CD14-positive monocyte (primary cell): ENCODE results near the gene TAF4. TPM values are rescaled to one million over a fixed set of nuclear protein-coding genes. Genes with fewer than 3 reads are reported as not detected.

Experiments
- DNase-seq, 3 donors: peaks; one replicate each; pipeline ENCODE4 v3.0.0-alpha.2; 2011 to 2022
- H2AFZ ChIP-seq: 2 replicates; pipeline ENCODE4 v1.6.0; 2012; ENCODE audit warnings: mild to moderate bottlenecking, low read depth, low read length, inconsistent platforms; ENCODE audit not compliant: insufficient read depth, poor library complexity, severe bottlenecking
- H3K27ac ChIP-seq, 2 donors: 1 replicate in 1 of 2; 2 replicates in 1 of 2; pipeline ENCODE4 v1.5.1; 2012 to 2013; ENCODE audit warnings: low read length in 2 of 2, control low read depth in 1 of 2, inconsistent platforms in 1 of 2, low read depth in 1 of 2, mild to moderate bottlenecking in 1 of 2
- H3K27me3 ChIP-seq, 2 donors: one replicate each; pipeline versions ENCODE4 v1.6.0 to v1.6.1; 2011 to 2013; ENCODE audit warnings: low read length in 2 of 2; ENCODE audit not compliant: control insufficient read depth in 2 of 2, insufficient read depth in 2 of 2
- H3K36me3 ChIP-seq, 2 donors: replicated peaks in 1 of 2; 1 replicate in 1 of 2; 2 replicates in 1 of 2; pipeline versions ENCODE4 v1.5.1 to v1.6.1; 2012 to 2013; ENCODE audit warnings: low read length in 2 of 2, control low read depth in 1 of 2, inconsistent platforms in 1 of 2, mild to moderate bottlenecking in 1 of 2; ENCODE audit not compliant: insufficient read depth in 2 of 2, control insufficient read depth in 1 of 2
- H3K4me1 ChIP-seq, 2 donors: 1 replicate in 1 of 2; 2 replicates in 1 of 2; pipeline versions ENCODE4 v1.5.1 to v1.6.1; 2012 to 2013; ENCODE audit warnings: low read length in 2 of 2, control low read depth in 1 of 2, inconsistent platforms in 1 of 2, mild to moderate bottlenecking in 1 of 2, moderate library complexity in 1 of 2; ENCODE audit not compliant: insufficient read depth in 2 of 2, control insufficient read depth in 1 of 2
- H3K4me2 ChIP-seq: replicated peaks from 2 replicates; pipeline ENCODE3; 2012; ENCODE audit warnings: low read length, moderate library complexity, mild to moderate bottlenecking; ENCODE audit not compliant: poor library complexity, severe bottlenecking; ENCODE audit errors: extremely low read depth
- H3K4me3 ChIP-seq, 3 experiments: fragments of 200-600 bp in 1 of 3; sonication (generic) in 1 of 3; replicated peaks in 1 of 3; 1 replicate in 2 of 3; 2 replicates in 1 of 3; pipeline ENCODE4 v1.5.1; 2011 to 2013; ENCODE audit warnings: low read length in 3 of 3, mild to moderate bottlenecking in 3 of 3, control low read depth in 2 of 3, low read depth in 2 of 3, inconsistent platforms in 1 of 3, moderate library complexity in 1 of 3
- H3K79me2 ChIP-seq: 2 replicates; pipeline ENCODE4 v1.6.0; 2012; ENCODE audit warnings: mild to moderate bottlenecking, control low read depth, inconsistent platforms, low read length, moderate library complexity; ENCODE audit not compliant: insufficient read depth
- H3K9ac ChIP-seq: 2 replicates; pipeline ENCODE4 v1.6.0; 2017; ENCODE audit warnings: low read length, mild to moderate bottlenecking; ENCODE audit not compliant: insufficient read depth, poor library complexity, severe bottlenecking
- H3K9me3 ChIP-seq, 2 donors: replicated peaks in 1 of 2; 1 replicate in 1 of 2; 2 replicates in 1 of 2; pipeline versions ENCODE4 v1.5.1 to v1.6.1; 2012 to 2013; ENCODE audit warnings: low read length in 2 of 2, control low read depth in 1 of 2; ENCODE audit not compliant: control insufficient read depth in 1 of 2, insufficient read depth in 1 of 2
- H4K20me1 ChIP-seq: 2 replicates; pipeline ENCODE4 v1.6.0; 2012; ENCODE audit warnings: mild to moderate bottlenecking, low read length, control low read depth, moderate library complexity; ENCODE audit not compliant: insufficient read depth
- H3K27ac Mint-ChIP-seq, 7 donors: one replicate each; pipeline ENCODE4 v1.8.0; 2020; ENCODE audit warnings: mild to moderate bottlenecking in 7 of 7, mixed read lengths in 7 of 7, moderate library complexity in 6 of 7, inconsistent platforms in 2 of 7
- H3K27me3 Mint-ChIP-seq, 3 donors: one replicate each; pipeline ENCODE4 v1.8.0; 2021 to 2022; ENCODE audit warnings: low read depth in 3 of 3, mild to moderate bottlenecking in 3 of 3, mixed read lengths in 3 of 3, moderate library complexity in 3 of 3, inconsistent platforms in 1 of 3
- H3K36me3 Mint-ChIP-seq, 2 donors: one replicate each; pipeline ENCODE4 v1.8.0; 2020; ENCODE audit warnings: mixed read lengths in 2 of 2, inconsistent platforms in 1 of 2, mild to moderate bottlenecking in 1 of 2
- H3K4me1 Mint-ChIP-seq: one replicate; pipeline ENCODE4 v1.8.0; 2020; ENCODE audit warnings: mild to moderate bottlenecking, mixed read lengths
- H3K4me3 Mint-ChIP-seq, 2 donors: one replicate each; pipeline ENCODE4 v1.8.0; 2020; ENCODE audit warnings: mild to moderate bottlenecking in 2 of 2, mixed read lengths in 2 of 2, moderate library complexity in 1 of 2
- H3K9me3 Mint-ChIP-seq, 7 donors: one replicate each; pipeline ENCODE4 v1.8.0; 2020 to 2022; ENCODE audit warnings: mixed read lengths in 7 of 7, mild to moderate bottlenecking in 6 of 7, moderate library complexity in 6 of 7, inconsistent platforms in 2 of 7
- CTCF ChIP-seq: fragments of 200-600 bp; IDR thresholded peaks from one replicate; pipeline ENCODE4 v1.8.0; 2022; ENCODE audit warnings: antibody characterized with exemption, mild to moderate bottlenecking
- WGBS: methylation state at CpG from one replicate; pipeline ENCODE4 v1.1.5; 2013; ENCODE audit warnings: missing lambda C conversion rate; ENCODE audit not compliant: insufficient coverage; 5-methylcytosine and 5-hydroxymethylcytosine counted together
- intact Hi-C, 2 donors: fragments of 100-400 bp; cut with micrococcal nuclease; formaldehyde crosslinking; loops; one replicate each; pipeline versions ENCODE4 v1.15.0 to v1.15.1; 2023
- polyA plus RNA-seq, 3 donors: library from polyadenylated mRNA; depleted of rRNA in 1 of 3; unstranded in 2 of 3; stranded (reverse) in 1 of 3; fragments of 300-500 nt in 2 of 3; fragments of >200 nt in 1 of 3; fragmentation: Illumina TruSeq in 2 of 3; gene quantifications; 1 replicate in 2 of 3; 2 replicates in 1 of 3; pipeline ENCODE4 v1.2.3, GENCODE V29; 2012 to 2021

The TAF4 gene
- polyA plus RNA-seq, 3 donors, result 0.48 to 14.9 (median 0.99) TPM

- peaks cover 23 to 31% of the 10 kb centered on the region in 2 donors for H3K36me3 ChIP-seq
- no peaks in the 10 kb centered on the region for H4K20me1 ChIP-seq
- H3K27ac ChIP-seq, result no peak overlapping the region
- DNase-seq, result no peak
- H2AFZ ChIP-seq, result no peak overlapping the region
- peaks cover 9 to 18% (median 11%) of the 10 kb centered on the region in 3 donors for H3K27me3 Mint-ChIP-seq
- no peak for TF ChIP-seq CTCF
- H3K4me3 ChIP-seq, result no peak overlapping the region
- peaks cover 7 to 17% (median 11%) of the 10 kb centered on the region in 7 donors for H3K9me3 Mint-ChIP-seq
- no peaks in the 10 kb centered on the region for H3K79me2 ChIP-seq
- no peaks in the 10 kb centered on the region for H3K4me1 ChIP-seq
- 100% methylated on average over 3 of the region's 14 CpGs for WGBS
- H3K27ac Mint-ChIP-seq, result no peak overlapping the region
- H3K9ac ChIP-seq, result no peak overlapping the region
- no peak overlapping the region for H3K4me2 ChIP-seq
- intact Hi-C loops, result no loop called here
- H3K4me3 Mint-ChIP-seq, result no peak overlapping the region
- H3K36me3 Mint-ChIP-seq, result peaks cover 28 to 31% of the 10 kb centered on the region in 2 donors
- no peaks in the 10 kb centered on the region for H3K4me1 Mint-ChIP-seq
- peaks cover 2 to 10% of the 10 kb centered on the region in 2 donors for H3K27me3 ChIP-seq
- H3K9me3 ChIP-seq, result peaks cover 9 to 23% of the 10 kb centered on the region in 2 donors
These were observed 95.3 kb downstream of the TAF4 start for GRCh38 chr20:61970357-61970756.

- no peak overlapping the region for H3K9ac ChIP-seq
- no peak for TF ChIP-seq CTCF
- H3K36me3 ChIP-seq, result peaks cover 18 to 26% of the 10 kb centered on the region in 2 donors
- 93% methylated on average over 13 of the region's 27 CpGs for WGBS
- no peaks in the 10 kb centered on the region for H3K4me1 Mint-ChIP-seq
- peaks cover 7 to 17% (median 11%) of the 10 kb centered on the region in 7 donors for H3K9me3 Mint-ChIP-seq
- no peaks in the 10 kb centered on the region for H3K4me1 ChIP-seq
- H3K36me3 Mint-ChIP-seq, result peaks cover 27% of the 10 kb centered on the region in 2 donors
- no peak overlapping the region for H2AFZ ChIP-seq
- no peak overlapping the region for H3K27ac ChIP-seq
- no peaks in the 10 kb centered on the region for H3K79me2 ChIP-seq
- H3K4me3 Mint-ChIP-seq, result no peak overlapping the region
- peaks cover 2 to 16% of the 10 kb centered on the region in 2 donors for H3K27me3 ChIP-seq
- no peak overlapping the region for H3K27ac Mint-ChIP-seq
- intact Hi-C loops, result no loop called here
- DNase-seq, result no peak
- no peaks in the 10 kb centered on the region for H4K20me1 ChIP-seq
- H3K4me3 ChIP-seq, result no peak overlapping the region
- H3K4me2 ChIP-seq, result no peak overlapping the region
- H3K9me3 ChIP-seq, result peaks cover 9 to 23% of the 10 kb centered on the region in 2 donors
- H3K27me3 Mint-ChIP-seq, result peaks cover 13 to 24% (median 16%) of the 10 kb centered on the region in 3 donors
These were observed 95.9 kb downstream of the TAF4 start for GRCh38 chr20:61969806-61970205.
